Measurements from ENCODE around the gene DRC7. TPM values are rescaled to one million over a fixed set of nuclear protein-coding genes. Genes with fewer than 3 reads are reported as not detected.

Gene DRC7
- total RNA-seq, 1 experiment from 2014 or later = not detected

DNA sequence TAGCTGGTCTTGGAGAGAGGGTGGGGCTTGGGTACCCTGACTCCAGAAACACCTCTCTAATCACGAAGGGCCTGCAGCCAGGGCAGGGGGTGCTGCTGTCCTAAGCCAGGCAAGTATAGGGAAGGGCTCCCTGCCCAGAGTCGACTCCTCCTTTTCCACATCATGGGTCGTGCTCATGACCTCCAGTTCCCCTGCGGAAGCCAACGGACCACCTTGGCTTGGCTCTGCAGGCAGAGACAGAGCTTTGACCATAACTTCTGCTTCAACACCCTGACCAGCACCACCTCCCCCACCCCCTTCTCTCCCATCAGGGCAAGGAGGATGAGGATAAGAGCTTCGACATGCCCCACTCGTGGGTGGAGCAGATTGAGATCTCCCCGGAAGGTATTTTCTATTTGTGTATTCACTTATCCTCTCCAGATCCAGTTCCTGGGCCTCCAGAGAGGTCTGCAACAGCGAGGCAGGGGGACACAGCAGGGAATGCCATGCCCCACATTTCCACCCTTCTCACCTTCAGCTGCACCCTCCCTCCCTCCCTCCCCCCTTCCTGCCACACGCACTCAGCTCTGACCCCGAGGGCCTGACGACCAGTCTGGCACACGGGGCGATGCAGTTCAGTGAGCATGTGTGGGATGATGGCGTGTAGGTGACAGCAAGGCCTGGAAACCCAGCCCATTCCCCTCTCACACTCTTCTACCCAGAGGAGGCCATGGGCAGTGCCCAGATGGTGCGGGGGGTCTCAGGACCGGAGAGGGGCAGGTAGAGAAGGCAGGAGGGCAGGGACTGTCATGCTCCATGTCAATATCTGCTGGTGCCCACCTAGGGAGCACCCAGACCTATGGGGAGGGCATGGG is 27.0 kb downstream of the DRC7 start:
- no peak overlapping the region for H3K27ac ChIP-seq (ENCODE audit: low read length)
- ATAC-seq (no peak), DNase-seq (no peak)
- H3K9ac ChIP-seq (ENCODE audit: low read length) = no peak overlapping the region
- no peaks in the 10 kb centered on the region for H3K9me2 ChIP-seq (replicated peaks; ENCODE audit: low read length)
- no peaks in the 10 kb centered on the region for H3K79me2 ChIP-seq (ENCODE audit: low read length)
- H3K36me3 ChIP-seq (ENCODE audit: low read depth, low read length) = no peaks in the 10 kb centered on the region; the same call in 1 of the 2 replicates
- no peaks in the 10 kb centered on the region for H3F3A ChIP-seq (ENCODE audit: low read length, unreplicated experiment)
- no peaks in the 10 kb centered on the region for H3K27me3 ChIP-seq (ENCODE audit: low read length)
- intact Hi-C loops (cut with micrococcal nuclease) = loop anchor here (5.0 kb wide), 1 partner anchor 129 kb away; no protein-coding TSS in a partner anchor
- H2AFZ ChIP-seq (ENCODE audit: low read length) = no peak overlapping the region
- no peaks in the 10 kb centered on the region for H3K4me1 ChIP-seq (ENCODE audit: insufficient read depth, low read length)
- TF ChIP-seq EZH2phosphoT487 (IDR thresholded peaks at IDR 0.05; ENCODE audit: borderline replicate concordance, low read length) (no peak), EZH2 (IDR thresholded peaks at IDR 0.05; ENCODE audit: low read length, unreplicated experiment) (no peak)
- TF ChIP-seq, protein P1, sequence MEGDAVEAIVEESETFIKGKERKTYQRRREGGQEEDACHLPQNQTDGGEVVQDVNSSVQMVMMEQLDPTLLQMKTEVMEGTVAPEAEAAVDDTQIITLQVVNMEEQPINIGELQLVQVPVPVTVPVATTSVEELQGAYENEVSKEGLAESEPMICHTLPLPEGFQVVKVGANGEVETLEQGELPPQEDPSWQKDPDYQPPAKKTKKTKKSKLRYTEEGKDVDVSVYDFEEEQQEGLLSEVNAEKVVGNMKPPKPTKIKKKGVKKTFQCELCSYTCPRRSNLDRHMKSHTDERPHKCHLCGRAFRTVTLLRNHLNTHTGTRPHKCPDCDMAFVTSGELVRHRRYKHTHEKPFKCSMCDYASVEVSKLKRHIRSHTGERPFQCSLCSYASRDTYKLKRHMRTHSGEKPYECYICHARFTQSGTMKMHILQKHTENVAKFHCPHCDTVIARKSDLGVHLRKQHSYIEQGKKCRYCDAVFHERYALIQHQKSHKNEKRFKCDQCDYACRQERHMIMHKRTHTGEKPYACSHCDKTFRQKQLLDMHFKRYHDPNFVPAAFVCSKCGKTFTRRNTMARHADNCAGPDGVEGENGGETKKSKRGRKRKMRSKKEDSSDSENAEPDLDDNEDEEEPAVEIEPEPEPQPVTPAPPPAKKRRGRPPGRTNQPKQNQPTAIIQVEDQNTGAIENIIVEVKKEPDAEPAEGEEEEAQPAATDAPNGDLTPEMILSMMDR (conservative IDR thresholded peaks at IDR 0.05; ENCODE audit: low read depth, low read length) = no peak
- no peak overlapping the region for H3K4me2 ChIP-seq (ENCODE audit: low read length)
- POLR2A ChIA-PET (ENCODE audit: unreplicated experiment) = no interaction called here
- no TSS peak for BruUV-seq (replicated peaks)
- H3K9me3 ChIP-seq (ENCODE audit: low read length) = no peaks in the 10 kb centered on the region
- no peak overlapping the region for H3K4me3 ChIP-seq (ENCODE audit: low read length)
- CTCF ChIA-PET = no interaction called here
- H4K20me1 ChIP-seq (ENCODE audit: low read length) = no peaks in the 10 kb centered on the region

DNA sequence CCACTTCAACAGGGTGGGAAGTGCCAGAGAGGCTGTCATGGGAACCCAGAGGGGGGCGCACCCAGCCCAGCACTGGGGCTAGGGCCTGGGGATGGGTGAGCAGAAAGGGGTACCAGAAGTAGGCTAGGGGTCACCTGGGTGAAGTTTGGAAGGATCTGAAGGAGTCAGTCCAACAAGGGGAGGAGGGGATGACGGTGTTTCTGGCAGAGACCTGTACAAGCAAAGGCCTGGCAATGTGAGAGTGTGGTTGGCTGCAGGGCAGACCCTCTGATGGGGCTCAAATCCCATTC is 27.5 kb downstream of the DRC7 start:
- intact Hi-C loops (cut with micrococcal nuclease) = loop anchor here (5.0 kb wide), 1 partner anchor 130 kb away; no protein-coding TSS in a partner anchor
- ChIA-PET POLR2A (ENCODE audit: unreplicated experiment) (no interaction called here), CTCF (no interaction called here)
- H3K9ac ChIP-seq (ENCODE audit: low read length) = no peak overlapping the region
- H3K9me2 ChIP-seq (replicated peaks; ENCODE audit: low read length) = no peaks in the 10 kb centered on the region
- H3K4me2 ChIP-seq (ENCODE audit: low read length) = no peak overlapping the region
- no peaks in the 10 kb centered on the region for H3K9me3 ChIP-seq (ENCODE audit: low read length)
- ATAC-seq (no peak), DNase-seq (no peak)
- H4K20me1 ChIP-seq (ENCODE audit: low read length) = no peaks in the 10 kb centered on the region
- no peaks in the 10 kb centered on the region for H3F3A ChIP-seq (ENCODE audit: low read length, unreplicated experiment)
- H3K4me1 ChIP-seq (ENCODE audit: insufficient read depth, low read length) = no peaks in the 10 kb centered on the region
- no peaks in the 10 kb centered on the region for H3K79me2 ChIP-seq (ENCODE audit: low read length)
- H3K4me3 ChIP-seq (ENCODE audit: low read length) = no peak overlapping the region
- H2AFZ ChIP-seq (ENCODE audit: low read length) = no peak overlapping the region
- TF ChIP-seq EZH2 (IDR thresholded peaks at IDR 0.05; ENCODE audit: low read length, unreplicated experiment) = no peak
- H3K36me3 ChIP-seq (ENCODE audit: low read depth, low read length) = no peaks in the 10 kb centered on the region; the same call in 1 of the 2 replicates
- no TSS peak for BruUV-seq (replicated peaks)
- no peaks in the 10 kb centered on the region for H3K27me3 ChIP-seq (ENCODE audit: low read length)
- no peak overlapping the region for H3K27ac ChIP-seq (ENCODE audit: low read length)

DNA sequence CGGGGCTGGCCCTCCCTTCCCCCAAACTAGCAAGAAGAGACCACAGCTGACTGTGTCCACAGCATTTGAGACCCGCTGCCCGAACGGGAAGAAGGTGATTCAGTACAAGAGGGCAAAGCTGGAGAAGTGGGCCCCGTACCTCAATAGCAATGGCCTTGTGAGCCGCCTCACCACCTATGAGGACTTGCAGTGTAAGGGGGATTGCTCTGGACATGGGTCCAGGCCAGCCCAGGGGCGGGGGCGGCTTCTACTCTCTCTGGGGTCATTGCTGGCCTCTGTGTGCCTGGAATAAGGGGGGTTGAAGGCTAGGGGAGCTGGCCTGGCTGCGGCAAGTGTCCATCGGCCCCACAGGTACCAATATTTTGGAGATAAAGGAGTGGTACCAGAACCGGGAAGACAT is 28.0 kb downstream of the DRC7 start:
- CTCF ChIA-PET = no interaction called here
- H2AFZ ChIP-seq (ENCODE audit: low read length) = no peak overlapping the region

More for the DNA sequence above, 28.0 kb downstream of the DRC7 start:
- Histone ChIP-seq H3K79me2 (ENCODE audit: low read length) (no peaks in the 10 kb centered on the region), H3K9me3 (ENCODE audit: low read length) (no peaks in the 10 kb centered on the region), H3K36me3 (ENCODE audit: low read depth, low read length) (no peaks in the 10 kb centered on the region; the same call in 1 of the 2 replicates), H3K27ac (ENCODE audit: low read length) (no peak overlapping the region), H3K4me3 (ENCODE audit: low read length) (no peak overlapping the region), H3K4me1 (ENCODE audit: insufficient read depth, low read length) (no peaks in the 10 kb centered on the region), H3K9ac (ENCODE audit: low read length) (no peak overlapping the region), H3K27me3 (ENCODE audit: low read length) (no peaks in the 10 kb centered on the region), H3K4me2 (ENCODE audit: low read length) (no peak overlapping the region), H3K9me2 (replicated peaks; ENCODE audit: low read length) (no peaks in the 10 kb centered on the region), H3F3A (ENCODE audit: low read length, unreplicated experiment) (no peaks in the 10 kb centered on the region), H4K20me1 (ENCODE audit: low read length) (no peaks in the 10 kb centered on the region)
- ATAC-seq = no peak
- no TSS peak for BruUV-seq (replicated peaks)
- DNase-seq = no peak
- TF ChIP-seq EZH2phosphoT487 (IDR thresholded peaks at IDR 0.05; ENCODE audit: borderline replicate concordance, low read length) = no peak
- TF ChIP-seq EZH2 (IDR thresholded peaks at IDR 0.05; ENCODE audit: low read length, unreplicated experiment) = no peak
- TF ChIP-seq, protein P1 (conservative IDR thresholded peaks at IDR 0.05; ENCODE audit: low read depth, low read length) = no peak
- POLR2A ChIA-PET (ENCODE audit: unreplicated experiment) = no interaction called here
- intact Hi-C loops (cut with micrococcal nuclease) = loop anchor here (5.0 kb wide), 1 partner anchor 130 kb away; no protein-coding TSS in a partner anchor

Data from PC-3 (cell line).